Measurements from ENCODE around the gene TAF9.

Gene TAF9

DNA sequence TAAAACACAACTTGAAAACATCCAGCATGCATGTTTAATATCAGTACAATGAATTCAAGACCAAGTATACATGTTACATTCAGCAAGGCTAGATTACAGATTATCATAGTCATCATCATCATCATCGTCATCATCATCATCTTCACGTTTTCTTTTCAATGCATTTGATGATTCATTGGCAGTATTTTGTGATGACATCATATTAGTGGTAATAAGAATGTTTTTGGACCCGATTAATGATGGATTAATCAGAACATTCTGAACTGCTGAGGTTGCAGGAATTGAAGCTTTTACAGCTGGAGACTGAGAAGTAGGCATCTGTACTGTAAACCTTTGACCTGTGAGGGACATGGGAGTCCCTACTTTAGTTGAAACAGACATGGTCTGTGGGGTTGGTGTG, 4.5 kb downstream of the TAF9 start:
- DNase-seq (ENCODE audit: extremely low read depth, low read depth): no peak
- TF ChIP-seq, protein P1, sequence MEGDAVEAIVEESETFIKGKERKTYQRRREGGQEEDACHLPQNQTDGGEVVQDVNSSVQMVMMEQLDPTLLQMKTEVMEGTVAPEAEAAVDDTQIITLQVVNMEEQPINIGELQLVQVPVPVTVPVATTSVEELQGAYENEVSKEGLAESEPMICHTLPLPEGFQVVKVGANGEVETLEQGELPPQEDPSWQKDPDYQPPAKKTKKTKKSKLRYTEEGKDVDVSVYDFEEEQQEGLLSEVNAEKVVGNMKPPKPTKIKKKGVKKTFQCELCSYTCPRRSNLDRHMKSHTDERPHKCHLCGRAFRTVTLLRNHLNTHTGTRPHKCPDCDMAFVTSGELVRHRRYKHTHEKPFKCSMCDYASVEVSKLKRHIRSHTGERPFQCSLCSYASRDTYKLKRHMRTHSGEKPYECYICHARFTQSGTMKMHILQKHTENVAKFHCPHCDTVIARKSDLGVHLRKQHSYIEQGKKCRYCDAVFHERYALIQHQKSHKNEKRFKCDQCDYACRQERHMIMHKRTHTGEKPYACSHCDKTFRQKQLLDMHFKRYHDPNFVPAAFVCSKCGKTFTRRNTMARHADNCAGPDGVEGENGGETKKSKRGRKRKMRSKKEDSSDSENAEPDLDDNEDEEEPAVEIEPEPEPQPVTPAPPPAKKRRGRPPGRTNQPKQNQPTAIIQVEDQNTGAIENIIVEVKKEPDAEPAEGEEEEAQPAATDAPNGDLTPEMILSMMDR (IDR thresholded peaks at IDR 0.05; ENCODE audit: low read depth, low read length): no peak

- no peak for DNase-seq (ENCODE audit: extremely low read depth, low read depth)
- TF ChIP-seq, protein P1 (IDR thresholded peaks at IDR 0.05; ENCODE audit: low read depth, low read length): no peak; the same call in none of the 2 replicates
These were observed 4.9 kb downstream of the TAF9 start for GRCh38 chr5:69364414-69364813.

GRCh38 chr5:69360442-69360841, 8.9 kb downstream of the TAF9 start:
- TF ChIP-seq, protein P1 (IDR thresholded peaks at IDR 0.05; ENCODE audit: low read depth, low read length): no peak

DNA sequence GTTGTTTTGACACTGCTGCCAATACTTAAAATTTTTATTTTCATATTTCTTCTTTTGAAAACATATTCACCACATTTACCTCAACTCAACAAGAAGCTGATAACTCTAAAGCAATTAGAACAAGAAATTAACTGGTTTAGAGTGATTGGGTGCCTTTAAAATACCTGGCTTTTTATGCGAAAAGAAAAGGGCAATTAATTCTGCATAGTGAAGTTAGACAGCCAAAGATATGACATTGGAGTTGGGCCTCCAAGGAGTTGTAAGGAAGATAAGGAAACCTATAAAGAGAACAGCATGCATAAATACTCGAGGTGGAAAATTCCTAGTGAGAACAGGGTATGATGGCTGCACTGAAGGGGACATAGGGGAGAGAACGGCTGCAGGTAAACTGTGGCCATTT, 9.6 kb downstream of the TAF9 start:
- TF ChIP-seq, protein P1 (IDR thresholded peaks at IDR 0.05; ENCODE audit: low read depth, low read length): no peak
- no peak for DNase-seq (ENCODE audit: extremely low read depth, low read depth)

More at GRCh38 chr5:69360442-69360841, 8.9 kb downstream of the TAF9 start:
- DNase-seq (ENCODE audit: extremely low read depth, low read depth): no peak

- TF ChIP-seq, protein P1 (IDR thresholded peaks at IDR 0.05; ENCODE audit: low read depth, low read length): no peak
- DNase-seq (ENCODE audit: extremely low read depth, low read depth): no peak
These were observed 18.7 kb downstream of the TAF9 start for GRCh38 chr5:69350664-69351063.

- TF ChIP-seq, protein P1 (IDR thresholded peaks at IDR 0.05; ENCODE audit: low read depth, low read length): no peak
These were observed 26.2 kb downstream of the TAF9 start for GRCh38 chr5:69343083-69343482.

DNA sequence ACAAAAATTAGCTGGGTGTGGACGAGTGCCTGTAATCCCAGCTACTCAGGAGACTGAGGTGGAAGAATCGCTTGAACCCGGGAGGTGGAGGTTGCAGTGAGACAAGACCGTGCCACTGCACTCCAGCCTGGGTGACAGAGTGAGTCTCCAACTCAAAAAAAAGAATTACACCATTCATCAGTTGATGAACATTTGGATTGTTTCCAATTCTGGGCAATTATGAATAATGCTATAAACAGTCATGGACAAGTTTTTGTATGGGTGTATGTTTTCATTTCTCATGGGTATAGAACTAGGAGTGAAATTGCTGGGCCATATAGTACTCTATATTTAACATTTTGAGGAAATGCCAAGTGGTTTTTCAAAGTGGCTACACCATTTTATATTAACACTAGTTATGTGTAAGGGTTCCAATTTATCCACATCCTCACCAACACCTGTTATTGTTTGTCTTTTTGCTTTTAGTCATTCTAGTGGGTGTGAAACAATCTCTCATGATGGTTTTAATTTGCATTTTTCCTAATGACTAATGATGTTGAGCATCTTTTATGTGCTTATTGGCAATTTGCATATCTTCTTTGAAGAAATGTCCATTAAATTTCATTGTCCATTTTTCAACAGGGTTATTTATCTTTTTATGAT, 27.7 kb downstream of the TAF9 start:
- TF ChIP-seq, protein P1 (IDR thresholded peaks at IDR 0.05; ENCODE audit: low read depth, low read length): no peak
- DNase-seq (ENCODE audit: extremely low read depth, low read depth): no peak

More at GRCh38 chr5:69343083-69343482, 26.2 kb downstream of the TAF9 start:
- no peak for DNase-seq (ENCODE audit: extremely low read depth, low read depth)

Data from AG09319 (cell line).